Naive thymus-derived CD4-positive, alpha-beta T cell (primary cell): ENCODE results near the gene SLC44A1. TPM values are rescaled to one million over a fixed set of nuclear protein-coding genes. Genes with fewer than 3 reads are reported as not detected.

Experiments
- ATAC-seq: fragments of 150-1000 bp; cut with Tn5 transposase; 2 replicates; pipeline ENCODE4 v1.10.0; 2021; ENCODE audit warnings: mild to moderate bottlenecking, moderate library complexity
- CTCF ChIA-PET: fragments of 350-600 bp; sonication (Branson Sonifier 250); formaldehyde crosslinking; loops from one replicate; lab custom pipeline; 2021; ENCODE audit warnings: antibody characterized with exemption; lab: Charles Lee
- POLR2A ChIA-PET: fragments of 350-600 bp; sonication (Branson Sonifier 250); formaldehyde crosslinking; loops from one replicate; lab custom pipeline; 2021; ENCODE audit warnings: antibody characterized with exemption, inconsistent platforms; lab: Charles Lee
- DNase-seq, 9 donors: peaks; one replicate each; pipeline versions ENCODE4 v3.0.0 to v3.0.0-alpha.2; 2020 to 2022; ENCODE audit warnings: mixed read lengths in 1 of 9
- H3K27ac ChIP-seq: one replicate; pipeline ENCODE4 v1.7.0; 2013; ENCODE audit warnings: mild to moderate bottlenecking, low read depth, low read length, moderate library complexity
- H3K27me3 ChIP-seq, 2 donors: one replicate each; pipeline ENCODE4 v1.7.0; 2013; ENCODE audit warnings: low read length in 2 of 2, mild to moderate bottlenecking in 2 of 2, moderate library complexity in 2 of 2; ENCODE audit not compliant: control insufficient read depth in 2 of 2, insufficient read depth in 2 of 2
- H3K36me3 ChIP-seq, 3 experiments: 1 replicate in 2 of 3; 2 replicates in 1 of 3; pipeline ENCODE4 v1.7.0; 2013; ENCODE audit warnings: low read length in 3 of 3, mild to moderate bottlenecking in 3 of 3, moderate library complexity in 1 of 3; ENCODE audit not compliant: insufficient read depth in 3 of 3, control insufficient read depth in 2 of 3
- H3K4me1 ChIP-seq, 2 donors: one replicate each; pipeline ENCODE4 v1.7.0; 2013; ENCODE audit warnings: low read length in 2 of 2, mild to moderate bottlenecking in 2 of 2, moderate library complexity in 1 of 2; ENCODE audit not compliant: control insufficient read depth in 2 of 2, insufficient read depth in 2 of 2
- H3K4me3 ChIP-seq: 2 replicates; pipeline ENCODE4 v1.7.0; 2013; ENCODE audit warnings: mild to moderate bottlenecking, low read length
- H3K9me3 ChIP-seq, 3 experiments: 1 replicate in 2 of 3; 2 replicates in 1 of 3; pipeline ENCODE4 v1.7.0; 2013; ENCODE audit warnings: low read length in 3 of 3; ENCODE audit not compliant: control insufficient read depth in 2 of 3
- H3K27ac Mint-ChIP-seq, 9 donors: one replicate each; pipeline ENCODE4 v1.8.0; 2020 to 2022; ENCODE audit warnings: mixed read lengths in 9 of 9, mild to moderate bottlenecking in 8 of 9, moderate library complexity in 5 of 9, inconsistent platforms in 2 of 9
- H3K27me3 Mint-ChIP-seq, 5 donors: one replicate each; pipeline ENCODE4 v1.8.0; 2021 to 2022; ENCODE audit warnings: mixed read lengths in 5 of 5, mild to moderate bottlenecking in 1 of 5
- H3K36me3 Mint-ChIP-seq, 5 donors: one replicate each; pipeline ENCODE4 v1.8.0; 2020 to 2022; ENCODE audit warnings: mixed read lengths in 5 of 5, mild to moderate bottlenecking in 3 of 5, inconsistent platforms in 1 of 5
- H3K4me1 Mint-ChIP-seq, 7 donors: one replicate each; pipeline ENCODE4 v1.8.0; 2020 to 2022; ENCODE audit warnings: mixed read lengths in 7 of 7, mild to moderate bottlenecking in 3 of 7, inconsistent platforms in 1 of 7
- H3K4me3 Mint-ChIP-seq, 10 donors: one replicate each; pipeline ENCODE4 v1.8.0; 2020 to 2022; ENCODE audit warnings: mild to moderate bottlenecking in 10 of 10, mixed read lengths in 10 of 10, moderate library complexity in 6 of 10, inconsistent platforms in 2 of 10
- H3K9me3 Mint-ChIP-seq, 11 donors: one replicate each; pipeline ENCODE4 v1.8.0; 2020 to 2022; ENCODE audit warnings: mixed read lengths in 11 of 11, mild to moderate bottlenecking in 4 of 11, inconsistent platforms in 1 of 11, moderate library complexity in 1 of 11
- intact Hi-C, 2 donors: fragments of 100-400 bp; cut with micrococcal nuclease; formaldehyde crosslinking; loops; one replicate each; pipeline ENCODE4 v1.15.1; 2023
- polyA plus RNA-seq, 2 donors: library from polyadenylated mRNA; unstranded; fragments of 300-500 nt; fragmentation: Illumina TruSeq; gene quantifications; one replicate each; pipeline ENCODE4 v1.2.3, GENCODE V29; 2021
- total RNA-seq, 6 experiments: library from RNA in 5 of 6; stranded (reverse) in 5 of 6; gene quantifications; 1 replicate in 5 of 6; 2 replicates in 1 of 6; pipeline ENCODE4 v1.2.3 and lab custom pipeline; 2021 to 2026

Gene SLC44A1
- total and polyA plus RNA-seq, 7 experiments from 2014 or later, result 7.7 to 21.8 (median 13.7) TPM

GRCh38 chr9:105318729-105319191 lies 74.3 kb downstream of the SLC44A1 start:
- H3K9me3 Mint-ChIP-seq, result no peaks in the 10 kb centered on the region
- no peak overlapping the region for H3K27ac Mint-ChIP-seq
- DNase-seq (no peak), ATAC-seq (no peak)
- Histone ChIP-seq H3K9me3 (no peaks in the 10 kb centered on the region), H3K4me3 (no peak overlapping the region), H3K4me1 (no peaks in the 10 kb centered on the region), H3K27ac (no peak overlapping the region), H3K36me3 (no peaks in the 10 kb centered on the region), H3K27me3 (no peaks in the 10 kb centered on the region)
- H3K36me3 Mint-ChIP-seq, result peaks cover 0 to 50% (median 17%) of the 10 kb centered on the region in 5 donors
- ChIA-PET CTCF (interaction anchor here (0.9 kb wide), 1 partner anchor 9 kb away, joined by 4 read pairs; no protein-coding TSS in a partner anchor), POLR2A (no interaction called here)
- H3K27me3 Mint-ChIP-seq, result no peaks in the 10 kb centered on the region
- intact Hi-C loops, result no loop called here
- H3K4me3 Mint-ChIP-seq, result no peak overlapping the region
- H3K4me1 Mint-ChIP-seq, result no peaks in the 10 kb centered on the region

DNA sequence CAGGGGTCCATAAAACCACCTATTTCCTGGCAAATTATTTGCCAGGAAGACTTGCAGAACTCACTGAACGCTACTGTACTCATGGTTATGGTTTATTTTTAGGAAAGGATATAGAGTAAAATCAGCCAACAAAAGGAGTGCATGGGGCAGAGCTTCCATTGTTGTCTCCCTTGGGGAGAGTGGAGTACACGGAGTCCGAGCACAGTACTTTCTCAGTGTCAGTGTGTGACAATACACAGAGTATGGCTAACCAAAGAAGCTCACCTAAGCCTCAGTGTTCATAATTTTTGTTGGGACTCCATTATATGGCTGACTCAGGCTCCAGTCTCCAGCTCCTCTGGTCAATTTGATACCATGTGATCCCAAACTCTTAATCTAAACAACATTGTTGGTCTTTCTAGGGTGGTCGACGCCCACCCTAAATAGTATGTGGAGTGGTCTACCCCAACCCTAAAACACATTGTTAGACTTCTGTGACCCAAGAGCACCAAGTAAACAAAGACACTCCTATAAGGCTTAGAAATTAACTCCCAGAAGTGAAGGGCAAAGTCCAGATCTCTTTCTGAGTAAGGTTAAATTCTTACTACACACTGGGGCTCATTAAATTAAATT lies 74.9 kb downstream of the SLC44A1 start:
- no peak overlapping the region for H3K27ac ChIP-seq
- Mint-ChIP-seq H3K27ac (no peak overlapping the region), H3K4me3 (no peak overlapping the region), H3K27me3 (no peaks in the 10 kb centered on the region), H3K4me1 (no peaks in the 10 kb centered on the region), H3K9me3 (no peaks in the 10 kb centered on the region), H3K36me3 (peaks cover 0 to 47% (median 13%) of the 10 kb centered on the region in 5 donors)
- H3K4me1 ChIP-seq, result no peaks in the 10 kb centered on the region
- no peaks in the 10 kb centered on the region for H3K27me3 ChIP-seq
- no peak for DNase-seq
- no peaks in the 10 kb centered on the region for H3K9me3 ChIP-seq
- no peaks in the 10 kb centered on the region for H3K36me3 ChIP-seq
- ChIA-PET CTCF (no interaction called here), POLR2A (no interaction called here)
- ATAC-seq, result no peak
- intact Hi-C loops, result no loop called here
- no peak overlapping the region for H3K4me3 ChIP-seq

- H3K27ac ChIP-seq, result no peak overlapping the region
- no peaks in the 10 kb centered on the region for H3K9me3 ChIP-seq
- H3K4me3 ChIP-seq, result no peak overlapping the region
- POLR2A ChIA-PET, result no interaction called here
- Mint-ChIP-seq H3K4me3 (no peak overlapping the region), H3K27ac (no peak overlapping the region), H3K36me3 (peaks cover 0 to 44% (median 20%) of the 10 kb centered on the region in 5 donors), H3K27me3 (no peaks in the 10 kb centered on the region), H3K9me3 (no peaks in the 10 kb centered on the region), H3K4me1 (no peaks in the 10 kb centered on the region)
- ATAC-seq, result no peak
- H3K4me1 ChIP-seq, result no peaks in the 10 kb centered on the region
- intact Hi-C loops, result no loop called here
- CTCF ChIA-PET, result no interaction called here
- no peak for DNase-seq
- no peaks in the 10 kb centered on the region for H3K27me3 ChIP-seq
- H3K36me3 ChIP-seq, result no peaks in the 10 kb centered on the region
These were observed 76.1 kb downstream of the SLC44A1 start for GRCh38 chr9:105320568-105320967.

GRCh38 chr9:105328296-105328695 lies 83.8 kb downstream of the SLC44A1 start:
- no peak overlapping the region for H3K4me3 ChIP-seq
- ChIA-PET POLR2A (no interaction called here), CTCF (no interaction called here)
- H3K9me3 ChIP-seq, result no peaks in the 10 kb centered on the region
- ATAC-seq, result no peak
- no peak for DNase-seq
- Mint-ChIP-seq H3K4me1 (peaks cover 0 to 8% (median 0%) of the 10 kb centered on the region in 7 donors), H3K9me3 (no peaks in the 10 kb centered on the region), H3K27me3 (no peaks in the 10 kb centered on the region), H3K36me3 (peaks cover 0 to 25% (median 10%) of the 10 kb centered on the region in 5 donors), H3K4me3 (no peak overlapping the region), H3K27ac (no peak overlapping the region)
- no peaks in the 10 kb centered on the region for H3K27me3 ChIP-seq
- no peaks in the 10 kb centered on the region for H3K36me3 ChIP-seq
- no peaks in the 10 kb centered on the region for H3K4me1 ChIP-seq
- H3K27ac ChIP-seq, result no peak overlapping the region
- intact Hi-C loops, result no loop called here

DNA sequence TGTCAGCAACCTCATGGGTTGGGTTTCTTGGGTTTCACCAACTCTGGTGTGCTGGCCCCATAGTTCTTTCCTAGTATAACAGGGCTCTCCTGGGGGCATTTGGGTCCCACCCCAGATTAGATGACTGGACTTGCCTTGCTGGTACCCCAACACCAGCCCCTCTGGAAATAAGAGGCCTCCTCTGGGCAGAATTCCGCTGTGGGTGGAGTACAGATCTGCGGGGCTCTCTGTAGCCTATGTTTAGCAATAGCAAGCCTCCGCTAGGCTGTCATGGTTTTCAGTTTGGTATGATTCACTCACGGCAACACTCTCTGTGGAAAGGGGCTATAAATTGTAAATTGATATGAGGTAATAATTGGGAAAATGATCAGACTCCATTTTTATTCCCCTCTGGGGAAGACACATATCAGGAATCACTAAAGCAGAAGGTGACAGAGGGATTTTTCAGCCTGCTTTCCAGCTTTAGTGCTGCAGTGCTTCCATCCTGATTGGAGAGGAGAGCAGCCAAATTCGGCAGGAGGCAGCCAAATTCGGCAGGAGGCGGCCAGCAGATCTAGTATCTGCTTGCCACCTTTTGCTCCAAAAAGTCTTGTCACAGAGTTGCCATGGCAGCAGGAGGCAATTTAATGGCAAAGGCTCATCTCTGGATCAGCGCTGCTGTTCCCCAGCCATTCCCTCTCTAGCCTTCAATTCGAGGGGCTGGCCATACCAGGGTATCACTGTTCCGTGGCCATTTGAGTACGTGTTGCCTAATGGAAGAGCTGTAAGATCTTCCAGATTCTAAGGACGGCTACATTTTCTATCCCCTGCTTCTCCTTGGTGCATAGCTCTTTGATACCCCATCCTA lies 84.6 kb downstream of the SLC44A1 start:
- no peaks in the 10 kb centered on the region for H3K27me3 Mint-ChIP-seq
- H3K4me3 ChIP-seq, result no peak overlapping the region
- H3K4me1 Mint-ChIP-seq, result peaks cover 0 to 9% (median 0%) of the 10 kb centered on the region in 7 donors
- H3K9me3 Mint-ChIP-seq, result no peaks in the 10 kb centered on the region
- no peak overlapping the region for H3K4me3 Mint-ChIP-seq
- H3K27ac Mint-ChIP-seq, result no peak overlapping the region
- intact Hi-C loops, result no loop called here
- H3K27me3 ChIP-seq, result no peaks in the 10 kb centered on the region
- H3K27ac ChIP-seq, result no peak overlapping the region
- no peaks in the 10 kb centered on the region for H3K9me3 ChIP-seq
- no peak for DNase-seq
- no peak for ATAC-seq
- peaks cover 0 to 22% (median 10%) of the 10 kb centered on the region in 5 donors for H3K36me3 Mint-ChIP-seq
- POLR2A ChIA-PET, result no interaction called here
- no peaks in the 10 kb centered on the region for H3K4me1 ChIP-seq
- H3K36me3 ChIP-seq, result no peaks in the 10 kb centered on the region
- CTCF ChIA-PET, result no interaction called here

- no peak overlapping the region for H3K4me3 Mint-ChIP-seq
- H3K36me3 Mint-ChIP-seq, result peaks cover 0 to 18% (median 10%) of the 10 kb centered on the region in 5 donors
- no peak for ATAC-seq
- no peaks in the 10 kb centered on the region for H3K27me3 Mint-ChIP-seq
- Histone ChIP-seq H3K9me3 (no peaks in the 10 kb centered on the region), H3K4me3 (no peak overlapping the region), H3K27me3 (no peaks in the 10 kb centered on the region), H3K36me3 (no peaks in the 10 kb centered on the region), H3K27ac (no peak overlapping the region), H3K4me1 (no peaks in the 10 kb centered on the region)
- peaks cover 0 to 9% (median 0%) of the 10 kb centered on the region in 7 donors for H3K4me1 Mint-ChIP-seq
- CTCF ChIA-PET, result no interaction called here
- H3K27ac Mint-ChIP-seq, result no peak overlapping the region
- no peak for DNase-seq
- H3K9me3 Mint-ChIP-seq, result no peaks in the 10 kb centered on the region
- intact Hi-C loops, result no loop called here
- POLR2A ChIA-PET, result no interaction called here
These were observed 85.2 kb downstream of the SLC44A1 start for GRCh38 chr9:105329719-105330062.
